Activated CD4-positive, alpha-beta T cell treated with anti-CD3 and anti-CD28 coated beads, Interleukin-2, amount 50 U/mL, for 4 hours (primary cell): ENCODE data around the gene DIDO1.
"Not testable (repeated sequence)": the region's sequence is repeated elsewhere in the genome, so short reads cannot be mapped to it uniquely, and the experiment has no call there.

Experiments used
- DNase-seq, 2 experiments: peaks; one replicate each; pipeline ENCODE4 v3.0.0-alpha.2; 2020

Gene DIDO1

DNA sequence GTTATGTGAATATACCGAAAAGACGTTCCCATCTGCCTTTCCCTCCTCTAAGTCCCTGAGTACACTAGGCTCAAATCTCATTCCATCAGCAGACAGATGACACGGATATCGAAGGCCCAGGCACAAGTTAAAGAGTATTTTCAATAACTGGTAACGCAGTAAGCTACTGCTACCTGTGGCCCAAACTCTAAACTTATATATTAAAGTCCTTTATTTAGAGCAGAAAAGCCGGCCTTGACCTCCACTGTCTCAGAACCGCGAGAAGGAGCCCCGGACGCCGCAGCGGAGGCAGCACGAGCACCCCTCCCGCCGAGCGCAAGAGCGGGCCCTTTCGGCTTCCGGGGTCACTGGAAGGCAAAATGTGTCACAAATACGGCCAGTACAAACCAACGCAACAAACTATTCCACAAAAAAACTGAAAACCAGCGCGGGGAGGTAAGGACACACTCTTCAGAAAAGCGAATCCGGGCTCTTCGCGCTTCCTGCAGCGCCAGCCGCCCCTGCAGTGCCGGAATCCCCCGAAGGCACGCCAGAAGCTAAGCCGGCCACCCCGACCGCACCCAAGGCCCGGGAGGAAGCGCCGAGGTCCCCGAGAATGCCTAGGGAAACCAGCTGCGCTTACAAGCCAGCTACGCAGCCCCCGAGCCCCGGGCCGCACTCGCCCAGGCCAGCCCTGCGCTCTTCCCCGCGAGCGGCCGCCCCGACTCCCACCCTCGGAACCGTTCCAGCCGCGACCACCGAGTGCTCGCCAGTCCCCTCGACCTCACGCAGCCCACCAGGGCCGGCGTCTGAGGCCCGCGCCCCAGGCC is 681 bp downstream of the DIDO1 start:
- DNase-seq: peak; percentile 21 to 31

DNA sequence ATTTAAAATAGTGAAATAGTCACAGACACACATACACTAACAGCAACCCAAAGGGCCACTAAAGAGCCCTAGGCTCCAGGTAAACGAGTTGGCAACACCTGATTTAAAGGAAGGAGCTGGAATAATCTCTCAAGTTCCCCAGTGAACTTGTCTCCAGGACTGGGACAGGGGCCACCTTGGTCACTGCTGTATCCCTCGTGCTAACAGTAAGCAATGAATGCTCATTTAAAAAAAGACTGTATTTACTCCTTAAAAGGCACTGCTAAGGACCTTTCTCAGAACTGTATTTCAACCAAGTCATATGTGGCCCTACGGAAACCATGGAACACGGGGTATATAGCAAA is 1.3 kb downstream of the DIDO1 start:
- DNase-seq: no peak

- no peak for DNase-seq
These were observed 1.7 kb downstream of the DIDO1 start for GRCh38 chr20:62924442-62925075.

DNA sequence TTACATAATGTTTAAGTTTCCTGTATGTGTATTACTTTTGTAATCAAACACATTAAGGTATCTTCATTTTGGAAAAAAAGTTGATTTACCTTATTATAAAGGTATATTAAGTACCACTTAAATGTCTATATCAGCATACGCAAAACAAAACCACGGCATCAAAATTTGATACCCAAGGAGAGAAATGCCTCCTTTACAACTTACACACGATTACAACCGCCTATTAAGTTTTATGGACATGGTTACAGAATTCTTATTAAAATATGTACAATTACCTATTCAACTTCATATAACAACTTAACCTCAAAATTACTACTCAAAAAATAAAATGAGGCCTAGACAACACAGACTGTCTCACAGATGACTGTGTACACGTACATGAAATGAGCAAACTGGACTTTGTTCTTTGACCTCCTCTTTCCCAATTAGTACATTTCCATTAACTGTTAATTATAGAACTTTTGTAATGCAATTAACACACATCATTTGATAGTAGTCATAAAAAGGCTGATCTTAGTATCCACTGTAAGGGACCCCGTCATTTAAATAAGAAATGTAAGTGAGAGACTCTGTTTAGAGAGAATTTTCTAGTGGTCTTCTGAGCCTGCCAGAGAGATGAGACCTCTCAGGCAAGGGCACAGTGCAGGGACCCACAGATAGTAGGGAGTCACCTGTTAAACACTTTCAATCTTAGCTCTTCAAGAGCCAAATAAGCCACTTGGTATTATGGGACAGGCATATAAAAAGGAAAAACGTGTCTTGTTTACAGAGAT is 2.5 kb downstream of the DIDO1 start:
- DNase-seq: no peak

GRCh38 chr20:62923059-62923668 is 3.1 kb downstream of the DIDO1 start:
- DNase-seq: not testable (repeated sequence)

- DNase-seq: peak; percentile 33 to 41
These were observed 3.8 kb downstream of the DIDO1 start for GRCh38 chr20:62922451-62922921.

GRCh38 chr20:62921119-62921687 is 5.1 kb downstream of the DIDO1 start:
- DNase-seq: peak; percentile 59 to 61

- DNase-seq: no peak
These were observed 6.2 kb downstream of the DIDO1 start for GRCh38 chr20:62920039-62920645.

- peak in 1 of 2 experiments; percentile 31 for DNase-seq
These were observed 7.5 kb downstream of the DIDO1 start for GRCh38 chr20:62918831-62919230.

DNA sequence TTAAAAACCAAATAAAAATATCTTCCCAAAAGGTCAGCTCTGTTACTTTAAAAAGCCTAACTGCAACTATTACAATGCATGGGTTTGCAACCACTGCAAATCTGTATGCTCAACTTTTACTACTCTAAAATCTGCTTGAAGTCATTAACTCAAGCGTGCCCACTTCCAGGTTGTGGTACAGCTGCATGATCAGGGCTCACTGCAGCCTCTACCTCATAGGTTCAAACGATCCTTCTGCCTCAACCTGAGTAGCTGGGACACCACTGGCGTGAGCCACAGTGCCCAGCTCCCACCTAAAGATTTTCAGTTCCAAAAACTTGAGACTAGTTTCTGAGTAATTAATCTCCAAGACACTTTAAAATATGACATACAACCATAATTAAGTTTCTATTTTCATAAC is 8.2 kb downstream of the DIDO1 start:
- DNase-seq: no peak

GRCh38 chr20:62917720-62918119 is 8.6 kb downstream of the DIDO1 start:
- DNase-seq: no peak

DNA sequence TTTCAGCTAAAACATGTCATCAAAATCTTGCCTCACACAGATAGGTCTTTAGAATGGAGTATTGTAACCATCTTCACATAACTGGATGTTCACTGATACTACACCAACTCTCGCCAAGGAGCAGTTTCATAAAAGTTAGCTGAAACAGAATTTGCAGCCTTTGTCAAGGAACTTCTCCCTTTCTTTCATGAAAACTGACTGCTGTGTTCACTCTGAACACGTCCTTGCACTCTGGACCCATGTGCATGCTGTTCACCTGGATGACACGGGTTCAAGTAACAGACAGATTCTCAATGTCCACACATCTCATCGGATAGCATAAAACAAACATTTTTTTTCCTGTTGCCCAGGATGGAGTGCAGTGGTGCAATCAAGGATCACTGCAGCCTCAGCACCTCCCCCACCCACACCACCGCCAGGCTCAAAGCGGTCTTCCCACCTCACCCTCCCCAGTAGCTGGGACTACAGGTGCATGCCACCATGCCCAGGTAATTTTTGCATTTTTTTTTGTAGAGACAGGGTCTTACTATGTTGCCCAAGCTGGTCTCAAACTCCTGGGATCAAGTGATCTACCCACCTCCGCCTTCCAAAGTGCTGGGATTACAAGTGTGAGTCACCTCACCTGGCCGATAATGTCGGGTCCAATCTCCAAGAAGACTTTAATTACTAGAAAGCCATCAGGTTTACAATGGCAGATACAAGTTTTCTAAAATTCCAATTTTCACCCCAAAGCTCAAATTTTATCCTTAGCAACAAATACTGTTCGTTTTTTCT is 9.4 kb downstream of the DIDO1 start:
- DNase-seq: no peak

DNA sequence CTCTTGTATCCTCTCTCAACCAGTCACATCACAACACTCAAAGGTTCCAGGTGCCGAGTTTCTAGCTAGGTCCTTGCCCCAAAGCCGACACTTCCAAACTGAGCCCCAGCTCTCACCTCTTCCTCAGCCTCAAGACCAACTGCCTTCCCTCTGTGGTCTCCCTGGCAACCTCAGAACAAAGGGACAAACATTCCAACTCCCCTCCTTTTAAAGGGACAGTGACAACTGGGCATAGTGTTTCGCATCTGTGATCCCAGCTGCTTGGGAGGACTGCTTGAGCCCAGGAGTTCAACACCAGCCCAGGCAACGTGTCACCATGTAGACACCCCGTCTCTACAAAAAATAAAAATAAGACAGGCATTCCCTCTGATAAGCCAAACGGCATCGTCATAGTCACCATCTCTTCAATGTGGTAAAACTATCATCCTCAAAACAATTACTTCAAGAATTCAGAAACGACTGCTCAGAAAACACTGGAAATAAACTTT is 11.3 kb downstream of the DIDO1 start:
- no peak for DNase-seq

DNA sequence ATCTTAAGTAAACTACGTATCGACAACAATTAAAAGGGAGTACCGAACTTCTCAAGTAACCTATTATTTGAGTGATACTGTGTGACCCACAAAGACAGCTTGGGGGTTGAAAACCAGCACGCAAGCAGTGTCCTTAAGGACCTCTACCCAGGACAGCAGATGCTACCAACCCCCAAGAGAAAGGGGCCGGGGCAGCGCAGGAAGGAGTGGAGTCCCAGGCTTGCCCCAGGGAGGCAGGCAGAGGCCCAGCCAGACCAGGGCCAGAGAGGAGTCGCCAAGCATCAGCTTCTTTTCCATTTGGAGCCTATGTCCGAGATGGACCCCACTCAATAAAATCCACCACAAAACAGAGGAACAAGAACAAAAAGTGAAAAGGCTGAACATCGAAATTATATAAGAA is 11.9 kb downstream of the DIDO1 start:
- DNase-seq: no peak

DNA sequence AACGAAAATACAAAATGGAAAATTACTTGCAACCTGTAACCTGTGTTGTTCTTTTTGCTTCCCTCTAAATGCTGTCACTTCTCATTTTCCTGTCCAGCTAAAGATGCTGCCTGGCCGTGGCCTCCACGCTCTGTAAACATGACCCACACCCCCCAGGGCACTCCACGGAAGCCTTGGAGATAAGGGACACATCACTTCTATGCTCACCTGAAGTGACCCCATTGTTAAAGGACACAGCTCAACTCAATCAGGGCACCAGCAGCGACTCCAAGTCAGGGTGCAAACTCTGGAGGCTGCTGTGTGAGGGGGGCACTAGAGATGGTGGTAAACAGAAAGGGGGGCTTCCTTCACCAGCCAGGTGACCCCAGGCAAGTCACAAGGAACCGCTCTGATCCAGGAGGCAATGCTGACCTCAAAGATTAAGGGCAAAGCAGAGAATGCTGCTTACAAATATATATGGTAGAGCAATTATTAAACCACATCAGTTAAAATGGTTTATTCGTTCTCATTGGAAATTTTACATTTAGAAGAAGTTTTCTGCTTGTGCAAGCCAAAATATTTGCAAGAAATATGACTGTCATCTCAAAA is 13.2 kb downstream of the DIDO1 start:
- DNase-seq: no peak

DNA sequence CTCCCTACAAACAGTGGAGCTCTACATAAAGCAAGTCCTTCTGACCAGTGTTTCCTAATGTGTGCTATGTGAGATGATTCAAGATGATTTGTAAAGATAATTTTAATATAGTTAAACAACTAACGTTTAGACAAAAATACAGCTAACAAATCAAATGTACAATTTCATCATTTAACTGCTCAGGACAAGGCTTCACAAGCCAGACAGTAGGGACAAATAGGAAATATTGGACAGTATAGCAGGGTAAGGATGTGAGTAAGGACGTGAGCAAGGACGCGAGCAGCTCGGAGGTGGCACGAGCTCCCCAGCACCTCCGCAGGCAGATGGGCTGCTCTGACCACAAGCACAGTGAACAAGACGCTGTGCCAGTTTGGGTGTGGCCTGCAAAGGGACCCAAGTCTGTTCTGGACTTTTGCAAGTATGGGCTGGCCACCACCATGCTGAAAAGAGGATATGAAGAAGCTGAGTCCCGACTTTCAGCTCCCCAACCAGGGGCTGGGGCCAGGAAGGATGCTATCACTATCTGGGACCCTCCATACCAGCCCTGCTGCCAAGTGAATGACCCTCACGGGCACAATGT is 14.5 kb downstream of the DIDO1 start:
- no peak for DNase-seq

- DNase-seq: no peak
These were observed 15.4 kb downstream of the DIDO1 start for GRCh38 chr20:62910777-62911497.

DNA sequence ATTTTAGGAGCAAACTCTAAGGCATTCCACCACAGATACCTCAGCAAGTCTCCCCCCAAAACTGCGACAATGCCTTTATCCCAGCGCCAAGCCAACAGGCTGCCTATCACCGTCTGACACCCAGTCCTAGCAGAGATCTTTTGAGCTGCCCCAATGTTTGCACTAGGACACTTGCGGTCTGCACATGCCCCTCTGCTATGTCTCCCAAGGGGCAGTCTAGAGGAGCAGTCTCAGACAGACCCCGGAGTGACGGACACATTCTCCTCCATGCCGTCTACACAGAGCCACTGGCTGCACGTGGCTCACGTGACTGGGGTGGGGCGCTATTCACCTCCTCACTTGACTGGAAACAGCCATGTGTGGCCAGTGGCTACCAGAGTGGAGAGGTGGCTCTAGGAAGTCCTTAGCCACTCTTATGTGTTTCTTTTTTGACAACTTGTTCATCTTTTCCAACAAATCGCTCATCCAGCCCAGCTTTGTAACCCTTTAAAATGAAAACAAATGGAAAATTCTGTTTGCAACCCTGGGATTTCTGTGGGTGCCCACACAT is 16.0 kb downstream of the DIDO1 start:
- no peak for DNase-seq

- DNase-seq: no peak
These were observed 17.1 kb downstream of the DIDO1 start for GRCh38 chr20:62908971-62909791.
